Smooth muscle cell of the umbilical artery (primary cell): ENCODE measurements around the gene ERICH3. TPM values are rescaled to one million over a fixed set of nuclear protein-coding genes. Genes with fewer than 3 reads are reported as not detected.

ENCODE experiments used
- total RNA-seq: library from RNA; depleted of rRNA; stranded (reverse); fragments of >200 nt; gene quantifications from 2 replicates; pipeline ENCODE4 v1.2.3, GENCODE V29; 2014

The ERICH3 gene
- 0.05 TPM in 1 of 2 replicates, not detected in the other for total RNA-seq

GRCh38 chr1:74673351-74674111 is at the start of gene ERICH3:
TSS of gene ERICH3 (minus strand) at chr1:74673792. CDS start at chr1:74673519, 273 bp downstream.

Other genes starting within 250 kb of the ERICH3 start
- gene LRRC53, start 161.2 kb downstream of the ERICH3 start, total RNA-seq = not detected in 2 replicates
- gene CRYZ, start 59.3 kb upstream of the ERICH3 start, total RNA-seq = 25.8 and 38.9 TPM in 2 replicates
- 10.7 and 20.1 TPM in 2 replicates for gene TYW3, start 59.4 kb upstream of the ERICH3 start, total RNA-seq